HepG2 (cell line): ENCODE data around the gene IL6R. TPM values are rescaled to one million over a fixed set of nuclear protein-coding genes. Genes with fewer than 3 reads are reported as not detected.

Experiments
- ATAC-seq: fragments of 200-7000 bp; cut with Tn5 transposase; 3 replicates; pipeline ENCODE4 v1.9.1; 2020; ENCODE audit warnings: mild to moderate bottlenecking, moderate library complexity
- BruUV-seq: library from RNA; stranded (reverse); fragments of 400-500 nt; replicated peaks from 2 replicates; lab custom pipeline; 2021; lab: Mats Ljungman, UMichigan
- CTCF ChIA-PET: fragments of 300-600 bp; formaldehyde crosslinking; extraction: SDS; loops from one replicate; lab custom pipeline; 2021; ENCODE audit warnings: low total read pairs, inconsistent platforms, low intra/inter-chr PET ratio; lab: Yijun Ruan, JAX
- POLR2A ChIA-PET: fragments of 350-600 bp; sonication (Branson Sonifier 250); formaldehyde crosslinking; loops from one replicate; lab custom pipeline; 2020; ENCODE audit warnings: antibody characterized with exemption, inconsistent platforms; lab: Yijun Ruan, JAX
- DNase-seq: peaks from one replicate; pipeline ENCODE4 v3.0.0-alpha.2; 2015; ENCODE audit warnings: low spot score
- FAIRE-seq: peaks from 3 replicates; lab custom pipeline; 2011; peaks lifted over from hg19 to GRCh38; lab: Jason Lieb, UNC
- H2AFZ ChIP-seq: one replicate; pipeline ENCODE4 v1.6.1; 2011; ENCODE audit warnings: low read length, inconsistent platforms
- H3K27ac ChIP-seq: fragments of 300-600 bp; 3 replicates; pipeline ENCODE4 v1.8.0; 2011; ENCODE audit warnings: mixed run types, mild to moderate bottlenecking, mixed read lengths, low read length, inconsistent platforms; ENCODE audit not compliant: insufficient read depth; ENCODE audit errors: extremely low read length
- H3K27me3 ChIP-seq, 2 experiments: fragments of 200-600 bp in 1 of 2; 2 replicates in 1 of 2; 3 replicates in 1 of 2; pipeline versions ENCODE4 v1.6.0 to v1.8.0; 2011; ENCODE audit warnings: low read length in 2 of 2, mild to moderate bottlenecking in 2 of 2, moderate library complexity in 2 of 2, inconsistent platforms in 1 of 2; ENCODE audit not compliant: insufficient read depth in 2 of 2, control insufficient read depth in 1 of 2
- H3K36me3 ChIP-seq, 2 experiments: fragments of 200-600 bp in 1 of 2; replicated peaks in 1 of 2; 2 replicates in 1 of 2; 3 replicates in 1 of 2; pipeline versions ENCODE4 v1.5.1 to v1.8.0; 2011; ENCODE audit warnings: low read length in 2 of 2, inconsistent platforms in 1 of 2; ENCODE audit not compliant: insufficient read depth in 2 of 2, control insufficient read depth in 1 of 2
- H3K4me1 ChIP-seq: 2 replicates; pipeline ENCODE4 v1.5.1; 2012; ENCODE audit warnings: low read length, inconsistent platforms; ENCODE audit not compliant: insufficient read depth
- H3K4me2 ChIP-seq: 2 replicates; pipeline ENCODE4 v1.6.0; 2011; ENCODE audit warnings: low read depth, low read length, inconsistent platforms
- H3K4me3 ChIP-seq, 3 experiments: fragments of 200-600 bp in 1 of 3; sonication (generic), shearing (Covaris generic) in 1 of 3; replicated peaks in 1 of 3; 2 replicates each; pipeline ENCODE4 v1.5.1; 2011 to 2016; ENCODE audit warnings: low read length in 3 of 3, inconsistent platforms in 2 of 3, low read depth in 2 of 3, mild to moderate bottlenecking in 2 of 3, control low read depth in 1 of 3, mixed read lengths in 1 of 3; ENCODE audit not compliant: insufficient read depth in 1 of 3
- H3K79me2 ChIP-seq: one replicate; pipeline ENCODE4 v1.6.1; 2011; ENCODE audit warnings: low read length, inconsistent platforms; ENCODE audit not compliant: insufficient read depth
- H3K9ac ChIP-seq: 2 replicates; pipeline ENCODE4 v1.6.0; 2011; ENCODE audit warnings: mild to moderate bottlenecking, low read depth, low read length, inconsistent platforms; ENCODE audit not compliant: insufficient read depth
- H3K9me3 ChIP-seq: 2 replicates; pipeline ENCODE4 v1.5.1; 2012; ENCODE audit warnings: mild to moderate bottlenecking, low read length
- H4K20me1 ChIP-seq: 2 replicates; pipeline ENCODE4 v1.6.0; 2011; ENCODE audit warnings: inconsistent platforms, mild to moderate bottlenecking, low read length, moderate library complexity; ENCODE audit not compliant: insufficient read depth
- AGO2 ChIP-seq: fragments of 200-400 bp; formaldehyde crosslinking; optimal IDR thresholded peaks from 2 replicates; pipeline ENCODE3; 2017; ENCODE audit warnings: mild to moderate bottlenecking, low read depth, low read length, moderate library complexity
- GATAD2A ChIP-seq: IDR thresholded peaks from 2 replicates; pipeline ENCODE4 v1.6.1; 2016
- NFATC3 ChIP-seq: sonication (generic); formaldehyde crosslinking; IDR thresholded peaks from 2 replicates; pipeline ENCODE4 v1.5.1; 2020; ENCODE audit warnings: mild to moderate bottlenecking, missing genetic modification reagents
- RBFOX2 ChIP-seq: fragments of 200-400 bp; formaldehyde crosslinking; IDR thresholded peaks from 2 replicates; pipeline ENCODE4 v1.6.1; 2017; ENCODE audit warnings: low read depth, mild to moderate bottlenecking, low read length
- REL ChIP-seq: sonication (generic); formaldehyde crosslinking; conservative IDR thresholded peaks from 2 replicates; pipeline ENCODE4 v1.8.0; 2022; ENCODE audit warnings: mild to moderate bottlenecking, missing genetic modification reagents, moderate library complexity
- SETDB1 ChIP-seq: sonication (generic); formaldehyde crosslinking; IDR thresholded peaks from 2 replicates; pipeline ENCODE4 v1.5.1; 2020; ENCODE audit warnings: missing genetic modification reagents, mild to moderate bottlenecking, borderline replicate concordance
- ZBTB44 ChIP-seq: sonication (generic); formaldehyde crosslinking; IDR thresholded peaks from 2 replicates; pipeline ENCODE4 v1.4.0; 2020; ENCODE audit warnings: missing genetic modification reagents
- ZHX1 ChIP-seq: sonication (generic); formaldehyde crosslinking; IDR thresholded peaks from 2 replicates; pipeline ENCODE4 v1.8.1; 2022; ENCODE audit warnings: low read depth, mild to moderate bottlenecking, missing genetic modification reagents
- ZNF280B ChIP-seq: sonication (generic); formaldehyde crosslinking; IDR thresholded peaks from 2 replicates; pipeline ENCODE4 v1.5.0; 2020; ENCODE audit warnings: missing genetic modification reagents, mild to moderate bottlenecking, borderline replicate concordance
- ZNF441 ChIP-seq: sonication (generic); formaldehyde crosslinking; IDR thresholded peaks from 2 replicates; pipeline ENCODE4 v1.7.0; 2021; ENCODE audit warnings: missing genetic modification reagents, borderline replicate concordance
- ZNF598 ChIP-seq: sonication (generic); formaldehyde crosslinking; IDR thresholded peaks from 2 replicates; pipeline ENCODE4 v1.5.1; 2020; ENCODE audit warnings: mild to moderate bottlenecking, missing genetic modification reagents, borderline replicate concordance
- WGBS: methylation state at CpG from one replicate; pipeline ENCODE4 v1.1.6; 2017; ENCODE audit warnings: low lambda C conversion rate; 5-methylcytosine and 5-hydroxymethylcytosine counted together
- in situ Hi-C: cut with HindIII; loops from 2 replicates; pipeline ENCODE4 v1.10.0; 2017; ENCODE audit warnings: low pct_unique_long_range_greater_than_20kb; ENCODE audit not compliant: extremely low pct_ligation_motif_present
- intact Hi-C: fragments of 100-400 bp; cut with micrococcal nuclease; formaldehyde crosslinking; loops from one replicate; pipeline ENCODE4 v1.10.0; 2022; ENCODE audit not compliant: unreplicated experiment
- polyA plus RNA-seq, 8 experiments: library from polyadenylated mRNA; depleted of rRNA in 3 of 8; stranded (reverse) in 7 of 8; unstranded in 1 of 8; fragments of >200 nt; fragmentation: Illumina TruSeq in 4 of 8; extraction: Trizol in 4 of 8; gene quantifications; 2 replicates each; pipeline versions ENCODE4 v1.2.1 to v1.2.3, GENCODE V29; 2011 to 2016; ENCODE audit warnings: low read depth in 4 of 8, missing spikeins in 1 of 8, mixed read lengths in 1 of 8; ENCODE audit not compliant: insufficient read depth in 1 of 8
- total RNA-seq, 5 experiments: library from RNA; depleted of rRNA; stranded (reverse); fragments of >200 nt; fragmentation: Illumina TruSeq; extraction: Trizol; gene quantifications; 2 replicates each; pipeline ENCODE4 v1.2.3, GENCODE V29; 2016; ENCODE audit warnings: low read depth in 1 of 5
- TF ChIP-seq, protein P1 (sequence below): sonication (generic); formaldehyde crosslinking; conservative IDR thresholded peaks from 2 replicates; pipeline ENCODE4 v1.8.0; 2022; ENCODE audit warnings: low read depth, missing genetic modification reagents
- TF ChIP-seq, protein P2 (sequence below): sonication (generic); formaldehyde crosslinking; IDR thresholded peaks from 2 replicates; pipeline ENCODE4 v1.4.0; 2020; ENCODE audit warnings: missing genetic modification reagents

Gene IL6R
- total and polyA plus RNA-seq, 2 of the 13 experiments (the other 11 are each of a cell fraction or from before 2014, with no cell fraction given): 5.0 to 24.5 TPM

DNA sequence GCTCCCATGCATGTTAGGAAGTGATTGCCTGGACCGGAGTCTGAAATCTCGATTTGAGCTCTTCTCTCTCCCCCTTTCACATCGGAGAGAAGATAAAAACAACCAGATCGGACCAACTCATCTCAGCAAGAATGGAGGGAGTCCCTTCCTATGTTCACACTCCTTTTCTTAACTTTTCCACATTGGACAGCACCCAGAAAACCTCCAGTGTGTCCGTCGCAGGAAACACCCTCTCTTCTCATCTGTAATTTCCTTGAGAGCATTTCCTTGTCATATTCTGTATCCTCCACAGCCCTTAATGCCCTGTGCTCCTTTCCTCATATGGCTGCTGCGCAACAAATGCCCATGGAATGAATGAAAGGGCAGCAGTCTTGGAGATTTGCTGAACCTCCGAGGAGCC lies 95.4 kb downstream of the IL6R start:
- Histone ChIP-seq H3K79me2 (no peaks in the 10 kb centered on the region), H3K27ac (no peak overlapping the region), H3K9ac (no peak overlapping the region), H3K9me3 (no peaks in the 10 kb centered on the region), H3K4me3 (no peak overlapping the region), H4K20me1 (no peaks in the 10 kb centered on the region), H3K27me3 (peaks cover 4 to 26% of the 10 kb centered on the region in 2 experiments), H3K4me2 (no peak overlapping the region), H2AFZ (no peak overlapping the region), H3K4me1 (peaks cover 12% of the 10 kb centered on the region), H3K36me3 (no peaks in the 10 kb centered on the region)
- WGBS: 47% methylated on average over 8 of the region's 8 CpGs
- BruUV-seq: no TSS peak
- POLR2A ChIA-PET: no interaction called here
- intact Hi-C loops (no loop called here), in situ Hi-C loops (no loop called here)
- DNase-seq (no peak), ATAC-seq (no peak), FAIRE-seq (no peak)
- CTCF ChIA-PET: no interaction called here
- TF ChIP-seq ZNF280B (CRISPR knock-in tag): no peak
- TF ChIP-seq NFATC3: no peak
- no peak for TF ChIP-seq GATAD2A (CRISPR knock-in tag)
- no peak for TF ChIP-seq RBFOX2
- TF ChIP-seq ZHX1 (CRISPR knock-in tag): no peak
- no peak for TF ChIP-seq ZBTB44 (CRISPR knock-in tag)
- no peak for TF ChIP-seq AGO2
- TF ChIP-seq REL (CRISPR knock-in tag): no peak
- TF ChIP-seq, protein P1, sequence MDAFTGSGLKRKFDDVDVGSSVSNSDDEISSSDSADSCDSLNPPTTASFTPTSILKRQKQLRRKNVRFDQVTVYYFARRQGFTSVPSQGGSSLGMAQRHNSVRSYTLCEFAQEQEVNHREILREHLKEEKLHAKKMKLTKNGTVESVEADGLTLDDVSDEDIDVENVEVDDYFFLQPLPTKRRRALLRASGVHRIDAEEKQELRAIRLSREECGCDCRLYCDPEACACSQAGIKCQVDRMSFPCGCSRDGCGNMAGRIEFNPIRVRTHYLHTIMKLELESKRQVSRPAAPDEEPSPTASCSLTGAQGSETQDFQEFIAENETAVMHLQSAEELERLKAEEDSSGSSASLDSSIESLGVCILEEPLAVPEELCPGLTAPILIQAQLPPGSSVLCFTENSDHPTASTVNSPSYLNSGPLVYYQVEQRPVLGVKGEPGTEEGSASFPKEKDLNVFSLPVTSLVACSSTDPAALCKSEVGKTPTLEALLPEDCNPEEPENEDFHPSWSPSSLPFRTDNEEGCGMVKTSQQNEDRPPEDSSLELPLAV (CRISPR knock-in tag): no peak
- no peak for TF ChIP-seq ZNF441 (CRISPR knock-in tag)
- no peak for TF ChIP-seq SETDB1
- TF ChIP-seq, protein P2, sequence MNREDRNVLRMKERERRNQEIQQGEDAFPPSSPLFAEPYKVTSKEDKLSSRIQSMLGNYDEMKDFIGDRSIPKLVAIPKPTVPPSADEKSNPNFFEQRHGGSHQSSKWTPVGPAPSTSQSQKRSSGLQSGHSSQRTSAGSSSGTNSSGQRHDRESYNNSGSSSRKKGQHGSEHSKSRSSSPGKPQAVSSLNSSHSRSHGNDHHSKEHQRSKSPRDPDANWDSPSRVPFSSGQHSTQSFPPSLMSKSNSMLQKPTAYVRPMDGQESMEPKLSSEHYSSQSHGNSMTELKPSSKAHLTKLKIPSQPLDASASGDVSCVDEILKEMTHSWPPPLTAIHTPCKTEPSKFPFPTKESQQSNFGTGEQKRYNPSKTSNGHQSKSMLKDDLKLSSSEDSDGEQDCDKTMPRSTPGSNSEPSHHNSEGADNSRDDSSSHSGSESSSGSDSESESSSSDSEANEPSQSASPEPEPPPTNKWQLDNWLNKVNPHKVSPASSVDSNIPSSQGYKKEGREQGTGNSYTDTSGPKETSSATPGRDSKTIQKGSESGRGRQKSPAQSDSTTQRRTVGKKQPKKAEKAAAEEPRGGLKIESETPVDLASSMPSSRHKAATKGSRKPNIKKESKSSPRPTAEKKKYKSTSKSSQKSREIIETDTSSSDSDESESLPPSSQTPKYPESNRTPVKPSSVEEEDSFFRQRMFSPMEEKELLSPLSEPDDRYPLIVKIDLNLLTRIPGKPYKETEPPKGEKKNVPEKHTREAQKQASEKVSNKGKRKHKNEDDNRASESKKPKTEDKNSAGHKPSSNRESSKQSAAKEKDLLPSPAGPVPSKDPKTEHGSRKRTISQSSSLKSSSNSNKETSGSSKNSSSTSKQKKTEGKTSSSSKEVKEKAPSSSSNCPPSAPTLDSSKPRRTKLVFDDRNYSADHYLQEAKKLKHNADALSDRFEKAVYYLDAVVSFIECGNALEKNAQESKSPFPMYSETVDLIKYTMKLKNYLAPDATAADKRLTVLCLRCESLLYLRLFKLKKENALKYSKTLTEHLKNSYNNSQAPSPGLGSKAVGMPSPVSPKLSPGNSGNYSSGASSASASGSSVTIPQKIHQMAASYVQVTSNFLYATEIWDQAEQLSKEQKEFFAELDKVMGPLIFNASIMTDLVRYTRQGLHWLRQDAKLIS (CRISPR knock-in tag): no peak
- TF ChIP-seq ZNF598 (CRISPR knock-in tag): no peak
